Gastrocnemius medialis (tissue), 4 donors: ENCODE measurements around the gene CACNA2D3.

Experiments
- POLR2A ChIP-seq, 2 donors: fragments of 450-650 bp; IDR thresholded peaks; one replicate each; pipeline ENCODE4 v1.6.1; 2017; ENCODE audit warnings: antibody characterized with exemption in 2 of 2, mild to moderate bottlenecking in 2 of 2, moderate library complexity in 2 of 2
- TF ChIP-seq, protein P1 (sequence below), 5 experiments: fragments of 450-650 bp in 3 of 5; fragments of 200-600 bp in 2 of 5; sonication (generic) in 2 of 5; IDR thresholded peaks in 4 of 5; conservative IDR thresholded peaks in 1 of 5; 1 replicate in 4 of 5; 2 replicates in 1 of 5; pipeline ENCODE4 v1.5.1; 2016 to 2019; ENCODE audit warnings: antibody characterized with exemption in 5 of 5, mild to moderate bottlenecking in 3 of 5, moderate library complexity in 3 of 5

DNA sequence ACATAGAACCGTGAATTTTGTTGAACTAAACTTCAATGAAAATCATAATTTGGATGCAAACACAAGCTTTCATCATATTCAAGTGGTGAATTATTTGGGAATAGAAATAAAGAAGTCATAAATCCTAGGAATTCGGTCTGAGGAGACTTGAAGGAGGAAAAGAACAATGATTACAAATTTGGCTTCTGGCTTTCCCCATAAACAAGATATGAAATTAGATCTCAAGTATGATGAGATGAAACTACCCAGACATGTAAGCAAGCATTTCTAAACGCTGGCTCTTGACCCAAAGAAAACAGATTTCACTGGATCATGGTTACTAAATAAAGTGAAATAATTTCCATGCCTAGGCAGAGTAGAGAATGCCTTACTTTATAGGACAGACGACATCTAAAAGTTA is 952.4 kb downstream of the CACNA2D3 start:
- TF ChIP-seq, protein P1, sequence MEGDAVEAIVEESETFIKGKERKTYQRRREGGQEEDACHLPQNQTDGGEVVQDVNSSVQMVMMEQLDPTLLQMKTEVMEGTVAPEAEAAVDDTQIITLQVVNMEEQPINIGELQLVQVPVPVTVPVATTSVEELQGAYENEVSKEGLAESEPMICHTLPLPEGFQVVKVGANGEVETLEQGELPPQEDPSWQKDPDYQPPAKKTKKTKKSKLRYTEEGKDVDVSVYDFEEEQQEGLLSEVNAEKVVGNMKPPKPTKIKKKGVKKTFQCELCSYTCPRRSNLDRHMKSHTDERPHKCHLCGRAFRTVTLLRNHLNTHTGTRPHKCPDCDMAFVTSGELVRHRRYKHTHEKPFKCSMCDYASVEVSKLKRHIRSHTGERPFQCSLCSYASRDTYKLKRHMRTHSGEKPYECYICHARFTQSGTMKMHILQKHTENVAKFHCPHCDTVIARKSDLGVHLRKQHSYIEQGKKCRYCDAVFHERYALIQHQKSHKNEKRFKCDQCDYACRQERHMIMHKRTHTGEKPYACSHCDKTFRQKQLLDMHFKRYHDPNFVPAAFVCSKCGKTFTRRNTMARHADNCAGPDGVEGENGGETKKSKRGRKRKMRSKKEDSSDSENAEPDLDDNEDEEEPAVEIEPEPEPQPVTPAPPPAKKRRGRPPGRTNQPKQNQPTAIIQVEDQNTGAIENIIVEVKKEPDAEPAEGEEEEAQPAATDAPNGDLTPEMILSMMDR (IDR thresholded peaks at IDR 0.05 in 4 of 5, conservative IDR thresholded peaks at IDR 0.05 in 1 of 5), result no peak
- no peak for TF ChIP-seq POLR2A (IDR thresholded peaks at IDR 0.05)
